A549 (cell line): Measurements from ENCODE around the gene TFEB. TPM values are rescaled to one million over a fixed set of nuclear protein-coding genes. Genes with fewer than 3 reads are reported as not detected.

Source experiments
- ATAC-seq, 2 experiments: fragments of 200-7000 bp in 1 of 2; fragments of >200 bp in 1 of 2; cut with Nextera tagmentation in 1 of 2; cut with Tn5 transposase in 1 of 2; 3 replicates each; pipeline versions ENCODE4 v1.8.0 to v1.9.1; 2018 to 2020; ENCODE audit warnings: mild to moderate bottlenecking in 1 of 2, moderate library complexity in 1 of 2
- CTCF ChIA-PET: fragments of 300-600 bp; sonication (Branson Sonifier 250); formaldehyde crosslinking; extraction: SDS; loops from one replicate; lab custom pipeline; 2021; ENCODE audit warnings: antibody characterized with exemption, inconsistent platforms; lab: Yijun Ruan, JAX
- POLR2A ChIA-PET: fragments of 350-600 bp; formaldehyde crosslinking; extraction: SDS; loops from one replicate; lab custom pipeline; 2021; ENCODE audit warnings: antibody characterized with exemption, inconsistent platforms; lab: Yijun Ruan, JAX
- DNase-seq, 2 experiments: peaks; one replicate each; pipeline versions ENCODE4 v3.0.0 to v3.0.0-alpha.2; 2011 to 2016; ENCODE audit warnings: low read depth in 1 of 2, low spot score in 1 of 2
- FAIRE-seq: peaks from 2 replicates; lab custom pipeline; 2011; peaks lifted over from hg19 to GRCh38; lab: Jason Lieb, UNC
- H3K27ac ChIP-seq, 2 experiments: fragments of >200 bp; sonication (Bioruptor Twin); formaldehyde crosslinking; 3 replicates each; pipeline ENCODE4 v1.5.1; 2016 to 2017
- H3K4me1 ChIP-seq: fragments of >200 bp; sonication (Bioruptor Twin); formaldehyde crosslinking; 3 replicates; pipeline ENCODE4 v1.6.1; 2016
- H3K4me2 ChIP-seq: fragments of >200 bp; sonication (Bioruptor Twin); formaldehyde crosslinking; 3 replicates; pipeline ENCODE4 v1.6.1; 2016
- H3K4me3 ChIP-seq: fragments of >200 bp; sonication (Bioruptor Twin); formaldehyde crosslinking; 3 replicates; pipeline ENCODE4 v1.5.1; 2016
- H3K9me3 ChIP-seq: fragments of >200 bp; sonication (Bioruptor Twin); formaldehyde crosslinking; 3 replicates; pipeline ENCODE4 v1.6.1; 2016
- BHLHE40 ChIP-seq: IDR thresholded peaks from 2 replicates; pipeline ENCODE4 v1.6.1; 2012; ENCODE audit warnings: low read depth, low read length, inconsistent platforms
- CBX2 ChIP-seq: fragments of 200-600 bp; sonication (generic); IDR thresholded peaks from 2 replicates; pipeline ENCODE4 v1.6.1; 2016; ENCODE audit warnings: low read depth, mild to moderate bottlenecking, borderline replicate concordance
- CBX8 ChIP-seq: fragments of 200-600 bp; sonication (generic); IDR thresholded peaks from 2 replicates; pipeline ENCODE4 v1.6.1; 2016
- CEBPB ChIP-seq, 2 experiments: fragments of >200 bp in 1 of 2; sonication (Bioruptor Twin) in 1 of 2; formaldehyde crosslinking in 1 of 2; IDR thresholded peaks; 2 replicates each; pipeline ENCODE4 v1.6.1; 2012 to 2016
- CHD4 ChIP-seq: fragments of 200-600 bp; sonication (generic); IDR thresholded peaks from 2 replicates; pipeline ENCODE4 v1.6.1; 2016; ENCODE audit warnings: antibody characterized with exemption, mild to moderate bottlenecking, borderline replicate concordance
- EP300 ChIP-seq, 2 experiments: fragments of >200 bp; sonication (Bioruptor Twin); formaldehyde crosslinking; IDR thresholded peaks; 2 replicates in 1 of 2; 3 replicates in 1 of 2; pipeline ENCODE4 v1.6.1; 2016 to 2017
- GATA3 ChIP-seq: IDR thresholded peaks from 2 replicates; pipeline ENCODE4 v1.6.1; 2012; ENCODE audit warnings: borderline replicate concordance
- HEYL ChIP-seq: fragments of 250-450 bp; sonication (Bioruptor Pico); IDR thresholded peaks from 2 replicates; pipeline ENCODE4 v1.8.0; 2021; ENCODE audit warnings: mild to moderate bottlenecking, moderate library complexity
- HOXB5 ChIP-seq: fragments of 250-450 bp; sonication (Bioruptor Pico); IDR thresholded peaks from 2 replicates; pipeline ENCODE4 v1.5.0; 2020; ENCODE audit warnings: mild to moderate bottlenecking, moderate library complexity
- JUN ChIP-seq, 2 experiments: fragments of >200 bp; sonication (Bioruptor Twin); formaldehyde crosslinking; IDR thresholded peaks; 2 replicates in 1 of 2; 3 replicates in 1 of 2; pipeline ENCODE4 v1.6.1; 2016 to 2017
- JUNB ChIP-seq: fragments of >200 bp; sonication (Bioruptor Twin); formaldehyde crosslinking; IDR thresholded peaks from 2 replicates; pipeline ENCODE4 v1.6.1; 2016
- MAFK ChIP-seq: fragments of 450-650 bp; IDR thresholded peaks from 2 replicates; pipeline ENCODE4 v1.6.1; 2014; ENCODE audit not compliant: partially characterized antibody
- NFE2L2 ChIP-seq: fragments of 150-350 bp; conservative IDR thresholded peaks from 2 replicates; pipeline ENCODE4 v1.6.1; 2014; ENCODE audit warnings: low read length
- NPAS2 ChIP-seq: fragments of 250-450 bp; sonication (Bioruptor Pico); IDR thresholded peaks from 2 replicates; pipeline ENCODE4 v1.8.0; 2022; ENCODE audit warnings: mild to moderate bottlenecking, moderate library complexity, borderline replicate concordance
- NR3C1 ChIP-seq: fragments of >200 bp; sonication (Bioruptor Twin); formaldehyde crosslinking; IDR thresholded peaks from 3 replicates; pipeline ENCODE4 v1.6.1; 2017
- POLR2A ChIP-seq: IDR thresholded peaks from 2 replicates; pipeline ENCODE4 v1.6.1; 2012; ENCODE audit warnings: mild to moderate bottlenecking, low read length
- POLR2AphosphoS2 ChIP-seq: conservative IDR thresholded peaks from 2 replicates; pipeline ENCODE4 v1.6.1; 2012; ENCODE audit warnings: low read length, improper control_type of control experiment, inconsistent platforms
- RARB ChIP-seq: fragments of 250-450 bp; sonication (Bioruptor Pico); IDR thresholded peaks from 2 replicates; pipeline ENCODE4 v1.8.0; 2021; ENCODE audit warnings: mild to moderate bottlenecking, moderate library complexity
- RCOR1 ChIP-seq: fragments of 150-350 bp; IDR thresholded peaks from 2 replicates; pipeline ENCODE4 v1.6.1; 2014; ENCODE audit warnings: antibody characterized with exemption, low read length, low read depth
- REST ChIP-seq: fragments of 200-600 bp; sonication (generic); IDR thresholded peaks from 2 replicates; pipeline ENCODE4 v1.6.1; 2016; ENCODE audit warnings: antibody characterized with exemption, mild to moderate bottlenecking, moderate library complexity
- RFX5 ChIP-seq: fragments of 450-650 bp; IDR thresholded peaks from 2 replicates; pipeline ENCODE4 v1.7.1; 2014; ENCODE audit warnings: antibody characterized with exemption, mild to moderate bottlenecking, moderate library complexity
- RNF2 ChIP-seq: fragments of 200-600 bp; sonication (generic); IDR thresholded peaks from 2 replicates; pipeline ENCODE4 v1.6.1; 2016; ENCODE audit warnings: low read depth, mild to moderate bottlenecking, antibody characterized with exemption, moderate library complexity, borderline replicate concordance
- SREBF2 ChIP-seq: fragments of 450-650 bp; IDR thresholded peaks from 2 replicates; pipeline ENCODE4 v1.6.1; 2014; ENCODE audit warnings: mild to moderate bottlenecking, moderate library complexity
- ZFP36 ChIP-seq: fragments of 450-650 bp; IDR thresholded peaks from 2 replicates; pipeline ENCODE4 v1.6.1; 2014; ENCODE audit warnings: borderline replicate concordance; ENCODE audit not compliant: partially characterized antibody
- ZNF302 ChIP-seq: fragments of 250-450 bp; sonication (Bioruptor Pico); IDR thresholded peaks from 2 replicates; pipeline ENCODE4 v1.9.0; 2021; ENCODE audit warnings: inconsistent platforms, mild to moderate bottlenecking, moderate library complexity
- ZSCAN20 ChIP-seq: fragments of 250-450 bp; sonication (Bioruptor Pico); IDR thresholded peaks from 2 replicates; pipeline ENCODE4 v1.8.0; 2022; ENCODE audit warnings: mild to moderate bottlenecking, moderate library complexity
- WGBS: methylation state at CpG from one replicate; pipeline ENCODE4 v1.1.6; 2017; ENCODE audit errors: missing lambda C conversion rate; 5-methylcytosine and 5-hydroxymethylcytosine counted together
- polyA plus RNA-seq, 4 experiments: library from polyadenylated mRNA; depleted of rRNA in 3 of 4; stranded (reverse); fragments of >200 nt; fragmentation: RNase III in 1 of 4; extraction: RNeasy Plus Mini Kit Qiagen cat#74134 plus additional on column Dnase treatment in 1 of 4; gene quantifications; 2 replicates in 3 of 4; 3 replicates in 1 of 4; pipeline ENCODE4 v1.2.3, GENCODE V29; 2011 to 2017
- TF ChIP-seq, protein P1 (sequence below): fragments of >200 bp; sonication (Bioruptor Twin); formaldehyde crosslinking; IDR thresholded peaks from 3 replicates; pipeline ENCODE4 v1.5.1; 2016

Gene TFEB
- polyA plus RNA-seq, 2 of the 4 experiments (the other 2 are of a cell fraction) = 3.1 to 6.1 TPM

DNA sequence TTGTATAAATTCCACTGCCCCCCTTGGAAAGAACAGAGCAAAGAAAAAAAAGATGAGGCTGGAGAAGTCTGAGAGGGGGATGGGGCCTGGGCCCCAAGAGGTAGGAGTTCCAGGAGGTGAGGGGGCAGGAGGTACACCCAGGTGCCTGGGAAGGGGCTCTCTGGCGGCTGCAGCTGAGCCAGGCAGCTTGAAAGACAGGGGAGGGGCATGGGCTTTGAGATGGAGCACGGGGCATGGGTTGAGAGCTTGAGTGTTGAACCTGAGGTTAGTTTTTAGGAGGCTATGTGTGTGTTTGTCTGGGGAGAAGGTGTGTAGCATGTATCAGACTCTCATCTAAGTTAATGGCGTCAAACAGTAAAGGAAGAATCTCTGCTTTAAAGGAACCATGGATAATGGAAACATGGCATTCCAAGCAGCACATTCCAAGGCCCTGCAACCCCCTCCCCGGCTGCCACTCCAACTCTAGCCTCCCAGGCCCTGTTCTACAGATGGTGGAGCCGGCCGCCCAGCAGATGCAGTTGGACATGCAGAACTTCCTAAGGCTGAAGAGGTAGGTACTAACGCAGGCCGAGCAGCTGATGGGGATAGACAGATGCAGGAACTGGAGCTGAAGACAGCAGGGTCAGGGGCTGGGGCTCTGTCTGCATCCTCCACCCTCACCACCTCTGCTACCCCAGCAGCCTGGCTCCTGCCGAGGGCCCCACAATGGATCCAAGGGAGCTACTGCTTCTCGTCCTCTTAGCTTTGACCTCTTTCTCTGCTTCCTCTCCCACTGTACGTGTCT lies 55.0 kb downstream of the TFEB start:
- 75% methylated on average over 10 of the region's 11 CpGs for WGBS
- DNase-seq (no peak), ATAC-seq (no peak), FAIRE-seq (no peak)
- TF ChIP-seq MAFK = no peak
- no peak for TF ChIP-seq POLR2A
- TF ChIP-seq EP300 (IDR thresholded peaks at IDR 0.05) = no peak
- no peak for TF ChIP-seq CHD4
- TF ChIP-seq, protein P1, sequence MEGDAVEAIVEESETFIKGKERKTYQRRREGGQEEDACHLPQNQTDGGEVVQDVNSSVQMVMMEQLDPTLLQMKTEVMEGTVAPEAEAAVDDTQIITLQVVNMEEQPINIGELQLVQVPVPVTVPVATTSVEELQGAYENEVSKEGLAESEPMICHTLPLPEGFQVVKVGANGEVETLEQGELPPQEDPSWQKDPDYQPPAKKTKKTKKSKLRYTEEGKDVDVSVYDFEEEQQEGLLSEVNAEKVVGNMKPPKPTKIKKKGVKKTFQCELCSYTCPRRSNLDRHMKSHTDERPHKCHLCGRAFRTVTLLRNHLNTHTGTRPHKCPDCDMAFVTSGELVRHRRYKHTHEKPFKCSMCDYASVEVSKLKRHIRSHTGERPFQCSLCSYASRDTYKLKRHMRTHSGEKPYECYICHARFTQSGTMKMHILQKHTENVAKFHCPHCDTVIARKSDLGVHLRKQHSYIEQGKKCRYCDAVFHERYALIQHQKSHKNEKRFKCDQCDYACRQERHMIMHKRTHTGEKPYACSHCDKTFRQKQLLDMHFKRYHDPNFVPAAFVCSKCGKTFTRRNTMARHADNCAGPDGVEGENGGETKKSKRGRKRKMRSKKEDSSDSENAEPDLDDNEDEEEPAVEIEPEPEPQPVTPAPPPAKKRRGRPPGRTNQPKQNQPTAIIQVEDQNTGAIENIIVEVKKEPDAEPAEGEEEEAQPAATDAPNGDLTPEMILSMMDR = no peak
- ChIA-PET CTCF (interaction anchor here (0.7 to 5.3 kb wide), 9 partner anchors 9 to 329 kb away, joined by 3 to 83 read pairs (median 4); no protein-coding TSS in a partner anchor), POLR2A (no interaction called here)
- H3K4me1 ChIP-seq = 0 out of 3 replicates have a peak, but pooled peaks cover 3% of the 10 kb centered on the region
- H3K4me3 ChIP-seq = no peak overlapping the region
- H3K9me3 ChIP-seq = no peaks in the 10 kb centered on the region
- H3K27ac ChIP-seq = no peak overlapping the region
- no peak overlapping the region for H3K4me2 ChIP-seq

DNA sequence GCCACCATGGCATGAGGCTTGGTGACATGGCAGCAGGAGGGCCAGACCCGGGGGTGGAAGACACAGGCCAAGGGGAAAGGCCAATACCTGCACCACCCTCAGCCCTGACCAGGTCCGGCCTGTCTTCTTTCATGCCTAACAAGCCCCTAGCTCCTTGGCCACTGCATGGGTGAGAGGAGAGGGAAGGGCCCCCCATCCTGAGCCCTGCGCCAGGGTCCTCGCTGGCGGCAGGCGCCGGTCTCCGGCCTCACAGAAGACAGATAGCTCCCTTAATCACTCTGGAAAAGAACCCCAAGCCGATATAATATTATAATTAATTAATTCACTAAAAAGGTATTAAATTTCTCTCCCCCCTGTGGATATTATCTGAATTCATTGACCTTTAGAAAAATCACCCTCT lies 55.7 kb downstream of the TFEB start:
- Histone ChIP-seq H3K4me3 (no peak overlapping the region), H3K27ac (no peak overlapping the region), H3K9me3 (no peaks in the 10 kb centered on the region)
- no peak for ATAC-seq
- 93% methylated on average over 8 of the region's 9 CpGs for WGBS
- TF ChIP-seq CEBPB (IDR thresholded peaks at IDR 0.05) (no peak), HEYL (no peak), REST (no peak), HOXB5 (CRISPR knock-in tag) (no peak), JUNB (no peak), RCOR1 (no peak), ZNF302 (no peak), ZSCAN20 (CRISPR knock-in tag) (no peak), RNF2 (no peak)
- TF ChIP-seq, all 56 proteins: peak for 0
- ChIA-PET CTCF (interaction anchor here (1.3 to 5.3 kb wide), 5 partner anchors 26 to 311 kb away, joined by 3 to 83 read pairs (median 4); no protein-coding TSS in a partner anchor), POLR2A (no interaction called here)
- H3K4me2 ChIP-seq = no peak overlapping the region
- DNase-seq = no peak
- FAIRE-seq = no peak
- 0 out of 3 replicates have a peak, but pooled peaks cover 3% of the 10 kb centered on the region for H3K4me1 ChIP-seq

DNA sequence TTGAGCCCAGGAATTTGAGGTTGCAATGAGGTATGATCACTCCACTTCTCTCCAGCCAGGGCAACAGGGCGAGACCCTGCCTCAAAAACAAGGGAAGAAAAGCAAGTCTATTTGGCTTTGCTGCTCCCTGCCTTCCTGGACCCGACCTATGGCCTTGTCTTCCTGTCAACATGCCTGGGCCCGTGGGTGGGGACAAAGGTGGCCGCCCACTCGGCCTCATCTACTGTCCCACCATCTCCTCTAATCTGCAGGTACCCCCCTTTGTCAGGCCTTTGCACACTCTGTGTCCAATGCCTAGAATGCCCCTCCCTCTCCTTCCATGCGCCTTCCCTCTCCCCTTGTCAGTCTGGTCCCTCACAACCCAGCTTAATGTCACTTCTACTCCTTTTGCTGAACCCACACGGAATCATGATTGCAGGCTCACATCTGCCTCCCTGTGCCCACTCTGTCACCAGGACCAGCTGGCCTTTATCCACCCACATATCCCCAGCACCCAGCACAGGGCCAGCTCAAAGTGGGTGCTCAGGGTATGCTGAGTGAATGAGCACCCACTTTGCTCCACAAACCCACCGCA lies 56.8 kb downstream of the TFEB start:
- no peak overlapping the region for H3K4me3 ChIP-seq
- H3K4me1 ChIP-seq = 0 out of 3 replicates have a peak, but pooled peaks cover 3% of the 10 kb centered on the region
- POLR2A ChIA-PET = no interaction called here
- ATAC-seq = no peak
- 66% methylated on average over 7 of the region's 8 CpGs for WGBS
- no peak for TF ChIP-seq ZFP36
- TF ChIP-seq NFE2L2 = no peak
- TF ChIP-seq EP300 (IDR thresholded peaks at IDR 0.05) = no peak
- no peak for TF ChIP-seq RFX5
- TF ChIP-seq BHLHE40 = no peak
- no peak for TF ChIP-seq HOXB5 (CRISPR knock-in tag)
- TF ChIP-seq POLR2A = no peak
- no peak for TF ChIP-seq RARB (CRISPR knock-in tag)
- TF ChIP-seq ZSCAN20 (CRISPR knock-in tag) = no peak
- TF ChIP-seq CBX8 = no peak
- no peak for TF ChIP-seq NR3C1
- TF ChIP-seq GATA3 = no peak
- no peak for TF ChIP-seq CBX2
- no peak for TF ChIP-seq POLR2AphosphoS2
- TF ChIP-seq JUN (IDR thresholded peaks at IDR 0.05) = no peak
- TF ChIP-seq SREBF2 = no peak
- TF ChIP-seq JUNB = no peak
- no peak for TF ChIP-seq NPAS2 (CRISPR knock-in tag)
- no peak for FAIRE-seq
- no peak for DNase-seq
- CTCF ChIA-PET = interaction anchor here (1.7 to 5.3 kb wide), 3 partner anchors 76 to 310 kb away, joined by 3 to 83 read pairs (median 35); no protein-coding TSS in a partner anchor
- H3K9me3 ChIP-seq = no peaks in the 10 kb centered on the region
- no peak overlapping the region for H3K4me2 ChIP-seq
- no peak overlapping the region for H3K27ac ChIP-seq
